Measurements from ENCODE around the gene COL25A1. TPM values are rescaled to one million over a fixed set of nuclear protein-coding genes. Genes with fewer than 3 reads are reported as not detected.

COL25A1 gene
- total RNA-seq, 1 experiment from 2014 or later = 4.2 TPM

GRCh38 chr4:109075621-109076020 lies 226.8 kb downstream of the COL25A1 start:
- Histone ChIP-seq H3K23me2 (ENCODE audit: insufficient read length, low read depth, low read length, poor library complexity, severe bottlenecking) (no peaks in the 10 kb centered on the region), H3K14ac (ENCODE audit: insufficient read depth, low read length) (no peak overlapping the region), H2AK5ac (ENCODE audit: insufficient read length, low read length) (no peak overlapping the region), H2AFZ (ENCODE audit: low read length) (no peak overlapping the region), H4K8ac (replicated peaks; ENCODE audit: insufficient read length, low read depth, low read length) (no peak overlapping the region), H4K20me1 (ENCODE audit: control insufficient read depth, insufficient read depth, insufficient read length) (no peaks in the 10 kb centered on the region), H3K56ac (ENCODE audit: insufficient read length, low read depth, low read length) (no peak overlapping the region), H3K4me2 (ENCODE audit: insufficient read depth, insufficient read length, low read length) (no peak overlapping the region), H2BK20ac (ENCODE audit: low read depth, low read length, poor library complexity, severe bottlenecking) (no peak overlapping the region), H3T11ph (ENCODE audit: low read length) (no peak overlapping the region), H2BK15ac (ENCODE audit: low read depth, low read length) (no peak overlapping the region), H3K9ac (ENCODE audit: extremely low read depth, insufficient read length, low read length) (no peak overlapping the region), H3K9me3 (ENCODE audit: control insufficient read depth, low read depth, low read length) (no peaks in the 10 kb centered on the region), H2BK12ac (ENCODE audit: insufficient read length, low read depth, low read length) (no peak overlapping the region), H2BK5ac (ENCODE audit: insufficient read length, low read length) (no peak overlapping the region), H4K91ac (ENCODE audit: insufficient read length, low read depth, low read length) (no peak overlapping the region), H2BK120ac (ENCODE audit: low read depth, low read length, poor library complexity, severe bottlenecking) (no peak overlapping the region), H3K79me1 (ENCODE audit: insufficient read depth, low read depth, low read length, poor library complexity, severe bottlenecking) (no peaks in the 10 kb centered on the region), H3K27ac (ENCODE audit: insufficient read length, low read depth, low read length) (no peak overlapping the region), H3K18ac (ENCODE audit: insufficient read length, low read depth, low read length) (no peak overlapping the region), H3K79me2 (ENCODE audit: insufficient read depth, low read length) (no peaks in the 10 kb centered on the region), H3K27me3 (ENCODE audit: insufficient read depth, low read length) (no peaks in the 10 kb centered on the region), H3K23ac (ENCODE audit: insufficient read length, low read depth, low read length) (no peak overlapping the region), H3K4me1 (ENCODE audit: insufficient read depth, low read length) (no peaks in the 10 kb centered on the region), H4K5ac (ENCODE audit: insufficient read length, low read depth, low read length) (no peak overlapping the region), H3K4ac (ENCODE audit: low read depth, low read length) (no peak overlapping the region)
- Mint-ChIP-seq H3K36me3 (ENCODE audit: insufficient read depth in 1 of 3, low read depth in 3 of 3) (peaks cover 4 to 18% (median 5%) of the 10 kb centered on the region in 3 experiments; a peak in 6 of 7 replicates), H3K4me3 (no peak overlapping the region), H3K27ac (no peak overlapping the region), H3K27me3 (ENCODE audit: low read depth) (no peaks in the 10 kb centered on the region), H3K9me3 (peaks cover 18 to 28% of the 10 kb centered on the region in 2 experiments), H3K4me1 (no peaks in the 10 kb centered on the region)
- no peak for DNase-seq
- TF ChIP-seq CTCF (conservative IDR thresholded peaks at IDR 0.05) = no peak
- no CpG with 5 or more reads among the region's 3 CpGs for WGBS (ENCODE audit: extremely low coverage, insufficient read length, low lambda C conversion rate)
